ENCODE measurements around the gene RAP2B.
"Not testable (repeated sequence)": the region's sequence is repeated elsewhere in the genome, so short reads cannot be mapped to it uniquely, and the experiment has no call there.

The RAP2B gene

GRCh38 chr3:153160451-153161137 is 1.4 kb upstream of the RAP2B start:
- no peak for DNase-seq

DNA sequence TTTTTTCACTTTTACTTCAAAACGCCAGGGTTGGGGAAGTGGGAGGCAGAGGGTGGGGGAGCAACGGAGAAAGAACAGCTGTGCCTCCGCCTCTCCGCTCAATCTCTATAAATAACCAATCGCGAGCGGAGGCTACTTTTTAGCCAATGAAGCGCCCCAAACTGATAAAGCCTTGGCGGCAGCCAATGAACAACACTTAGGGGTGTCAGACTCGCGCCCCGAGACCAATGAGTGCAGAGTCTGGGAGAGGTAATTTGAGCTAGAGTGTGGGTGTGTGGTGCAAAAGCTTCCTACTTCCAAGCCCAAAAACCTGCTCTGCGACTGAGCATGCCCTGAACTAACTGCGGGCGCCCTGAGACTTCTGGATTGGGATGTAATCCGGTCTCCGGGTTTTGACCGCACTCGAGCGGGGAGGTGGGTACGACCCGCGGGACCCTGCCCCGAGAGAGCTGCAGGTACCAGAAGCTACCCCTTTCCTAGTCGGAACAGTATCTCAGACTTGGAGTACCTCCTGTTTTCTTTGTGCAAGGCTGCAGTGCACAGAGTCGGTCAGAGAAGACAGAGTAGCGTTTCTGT is 800 bp upstream of the RAP2B start:
- peak; percentile 89 for DNase-seq

DNA sequence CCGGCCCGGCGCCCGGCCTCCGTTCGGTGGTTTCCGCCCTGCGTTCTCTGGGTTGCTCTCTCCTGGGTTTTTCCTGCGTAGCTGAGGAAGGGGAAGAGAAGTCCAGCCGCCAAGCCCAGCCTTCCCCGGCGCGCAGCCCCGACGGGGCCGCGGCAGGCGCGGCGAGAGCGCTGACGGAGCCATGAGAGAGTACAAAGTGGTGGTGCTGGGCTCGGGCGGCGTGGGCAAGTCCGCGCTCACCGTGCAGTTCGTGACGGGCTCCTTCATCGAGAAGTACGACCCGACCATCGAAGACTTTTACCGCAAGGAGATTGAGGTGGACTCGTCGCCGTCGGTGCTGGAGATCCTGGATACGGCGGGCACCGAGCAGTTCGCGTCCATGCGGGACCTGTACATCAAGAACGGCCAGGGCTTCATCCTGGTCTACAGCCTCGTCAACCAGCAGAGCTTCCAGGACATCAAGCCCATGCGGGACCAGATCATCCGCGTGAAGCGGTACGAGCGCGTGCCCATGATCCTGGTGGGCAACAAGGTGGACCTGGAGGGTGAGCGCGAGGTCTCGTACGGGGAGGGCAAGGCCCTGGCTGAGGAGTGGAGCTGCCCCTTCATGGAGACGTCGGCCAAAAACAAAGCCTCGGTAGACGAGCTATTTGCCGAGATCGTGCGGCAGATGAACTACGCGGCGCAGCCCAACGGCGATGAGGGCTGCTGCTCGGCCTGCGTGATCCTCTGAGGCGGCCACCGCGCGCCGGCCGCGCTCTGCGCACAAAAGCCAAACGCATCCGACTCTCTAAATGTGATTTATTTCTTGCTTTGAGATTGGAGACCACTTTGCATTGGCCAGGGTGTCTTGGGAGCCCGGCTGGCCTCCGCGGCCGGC is 727 bp downstream of the RAP2B start:
- DNase-seq, result no peak

GRCh38 chr3:153163393-153163724 is 1.3 kb downstream of the RAP2B start:
- DNase-seq, result no peak

GRCh38 chr3:153163756-153164550 is 1.9 kb downstream of the RAP2B start:
- DNase-seq, result no peak

- DNase-seq, result no peak
Measured at GRCh38 chr3:153165261-153165681, 3.2 kb downstream of the RAP2B start.

DNA sequence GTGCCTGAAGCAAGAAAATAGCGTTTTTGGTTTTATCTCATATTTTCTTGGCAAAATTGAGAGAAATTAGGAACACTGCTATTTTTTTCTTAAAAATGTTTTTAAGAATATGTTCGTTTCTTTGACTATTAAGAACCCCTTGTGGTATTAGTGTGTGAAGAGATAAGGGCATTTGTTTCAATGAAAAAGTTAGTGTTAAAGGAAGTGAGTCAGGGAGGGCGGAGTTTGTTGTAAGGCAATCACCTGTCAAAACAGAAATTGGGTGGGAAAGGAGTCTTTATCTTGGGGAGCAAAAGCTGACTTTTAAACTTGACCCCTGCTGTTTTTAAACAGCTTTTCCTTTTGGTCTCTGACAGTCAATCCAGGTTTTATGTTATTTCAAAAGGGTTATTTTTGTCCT is 4.2 kb downstream of the RAP2B start:
- no peak for DNase-seq

DNA sequence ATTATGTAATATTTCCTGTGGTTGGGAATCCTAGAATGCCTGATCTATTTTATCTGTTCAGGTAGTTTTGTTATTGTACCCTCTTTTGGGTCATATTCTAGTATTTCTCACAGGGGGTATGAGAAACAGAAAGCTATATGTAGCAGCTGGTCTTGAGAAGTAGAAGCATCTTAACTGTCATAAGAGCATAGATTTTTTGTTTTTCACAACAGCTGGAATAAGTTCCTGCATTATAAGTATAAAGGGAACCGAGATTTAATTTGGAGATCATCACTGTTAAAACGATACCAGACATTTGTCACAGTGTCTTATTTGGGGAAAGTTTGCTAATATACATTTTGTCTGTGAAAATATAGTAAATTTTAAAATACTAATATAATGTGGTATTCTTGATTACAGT is 4.8 kb downstream of the RAP2B start:
- no peak for DNase-seq

- DNase-seq, result no peak
Measured at GRCh38 chr3:153169793-153170383, 7.9 kb downstream of the RAP2B start.

DNA sequence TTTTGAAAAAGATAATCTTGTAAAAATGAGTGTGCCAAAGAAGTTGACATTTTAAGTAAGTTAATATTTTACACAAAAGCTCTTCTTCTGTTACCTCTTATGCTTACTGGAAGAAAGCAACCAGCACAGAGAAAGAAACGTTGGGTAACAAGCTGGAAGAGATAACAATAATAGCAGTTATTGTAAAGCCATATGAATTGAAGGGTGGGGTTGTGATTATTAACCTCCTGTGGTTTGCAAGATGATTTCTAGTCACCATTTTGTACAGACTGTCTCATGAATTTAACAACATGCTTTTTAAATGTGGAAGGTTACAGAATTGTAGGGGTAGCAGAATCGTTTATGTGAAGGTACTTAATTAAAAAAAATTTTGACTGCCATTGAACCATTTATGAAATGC is 9.2 kb downstream of the RAP2B start:
- no peak for DNase-seq

- no peak for DNase-seq
Measured at GRCh38 chr3:153171918-153172317, 9.9 kb downstream of the RAP2B start.

GRCh38 chr3:153172796-153173757 is 11.1 kb downstream of the RAP2B start:
- DNase-seq, result no peak

DNA sequence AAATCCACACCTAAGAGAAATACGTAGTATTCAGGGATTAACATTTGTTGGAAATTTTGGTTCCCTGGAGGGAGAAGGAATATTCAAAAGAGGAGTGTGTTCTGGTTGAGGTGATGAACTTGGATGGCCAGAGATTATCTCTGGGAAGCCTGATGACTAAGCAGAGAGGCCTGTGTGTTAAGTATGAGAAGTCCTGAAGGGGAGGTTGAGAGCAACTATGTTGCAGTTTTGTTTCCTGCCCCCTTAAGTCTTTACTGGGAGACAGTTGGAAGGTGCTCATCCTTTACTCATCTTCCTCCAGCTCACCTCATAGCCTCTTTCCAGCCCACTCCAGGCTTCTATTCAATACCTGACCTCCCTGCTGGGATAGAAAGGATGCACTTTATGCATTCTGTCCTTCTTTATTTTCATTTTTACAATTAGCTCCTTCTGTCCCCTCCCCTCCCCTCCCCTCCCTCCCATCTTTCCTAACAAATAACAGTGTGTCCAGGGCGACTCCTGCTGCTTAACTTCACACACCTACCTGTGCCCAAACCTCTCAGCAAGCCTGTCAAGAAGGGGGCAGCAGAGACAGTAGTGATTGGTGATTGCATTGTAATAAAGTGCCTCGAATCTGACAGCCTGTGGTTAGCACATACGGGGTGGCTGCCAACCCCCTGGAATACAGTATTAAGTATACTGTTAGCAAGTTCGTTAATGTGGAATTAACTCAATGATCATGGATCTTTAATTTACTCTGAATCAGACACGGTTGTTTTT is 11.9 kb downstream of the RAP2B start:
- DNase-seq, result no peak

DNA sequence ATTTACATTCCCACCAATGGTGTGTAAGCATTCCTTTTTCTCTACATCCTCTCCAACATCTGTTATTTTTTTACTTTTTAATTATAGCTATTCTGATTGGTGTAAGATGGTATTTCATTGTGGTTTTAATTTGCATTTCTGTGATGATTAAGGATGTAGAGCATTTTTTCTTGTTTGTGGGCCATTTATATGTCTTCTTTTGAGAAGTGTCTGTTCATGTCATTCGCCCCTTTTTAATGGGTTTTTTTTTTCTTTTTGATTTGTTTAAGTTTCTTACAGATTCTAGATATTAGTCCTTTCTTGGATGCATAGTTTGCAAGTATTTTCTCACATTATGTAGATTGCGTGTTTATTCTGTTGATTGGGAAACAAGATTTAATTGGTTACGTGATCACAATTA is 14.2 kb downstream of the RAP2B start:
- DNase-seq, result no peak

DNA sequence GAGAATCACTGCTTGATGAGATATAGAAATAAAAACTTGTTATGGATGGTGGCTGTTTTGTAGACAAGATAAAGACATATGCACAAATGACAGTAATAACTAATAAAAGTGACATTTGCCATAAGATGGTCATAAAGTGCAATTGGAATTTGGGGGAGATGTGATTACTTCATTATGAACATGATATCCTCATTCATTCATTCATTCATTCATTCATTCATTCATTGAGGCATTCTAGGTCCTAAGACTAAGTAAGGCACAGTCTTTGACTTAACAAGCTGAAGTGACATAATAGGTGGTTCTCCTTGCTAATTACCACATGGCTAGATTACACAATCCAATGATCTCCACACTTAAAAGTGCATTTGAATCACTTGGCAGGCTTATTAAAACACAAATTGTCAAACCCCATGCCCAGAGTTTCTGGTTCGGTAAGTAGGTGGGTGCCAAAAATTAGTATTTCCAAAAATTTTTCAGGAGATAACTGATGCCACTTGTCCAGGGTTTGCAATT is 18.9 kb downstream of the RAP2B start:
- no peak for DNase-seq

DNA sequence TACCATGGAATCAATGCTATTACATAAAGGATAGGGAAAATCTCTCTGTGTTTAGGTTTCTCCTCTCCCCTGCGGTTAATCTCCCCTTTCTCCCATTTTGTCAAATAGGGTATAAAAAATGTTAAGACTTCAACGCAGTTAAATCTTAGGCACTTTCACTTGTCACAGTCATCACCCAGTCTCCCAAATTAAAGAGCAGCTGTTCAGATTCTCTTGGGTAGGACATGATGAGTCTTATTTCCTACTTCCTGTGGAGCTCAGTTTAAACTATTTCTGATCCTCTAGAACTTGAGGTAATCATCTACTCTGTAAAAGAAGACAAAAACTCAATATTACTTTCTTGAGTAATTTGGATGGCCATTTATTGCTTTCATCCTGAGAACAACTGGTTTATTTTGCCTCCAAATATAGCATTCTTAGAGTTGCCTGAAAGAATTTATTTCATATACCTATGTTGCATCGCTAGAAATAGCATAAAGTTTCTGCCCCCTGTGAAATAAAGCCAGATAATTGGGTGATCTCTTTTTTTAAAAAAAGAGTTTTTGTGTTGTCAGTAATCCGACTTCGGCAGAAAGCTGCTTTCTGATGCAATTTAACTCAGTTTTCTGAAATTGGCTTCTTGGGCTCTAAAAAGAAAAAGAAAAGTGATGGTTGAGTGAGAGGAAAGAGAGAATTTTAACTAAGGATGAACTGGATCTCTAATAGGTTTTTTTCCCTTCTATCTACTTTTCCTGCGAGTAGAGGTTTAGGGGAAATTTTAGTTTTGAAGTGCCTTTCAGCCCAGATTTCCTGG is 20.7 kb downstream of the RAP2B start:
- DNase-seq, result no peak

DNA sequence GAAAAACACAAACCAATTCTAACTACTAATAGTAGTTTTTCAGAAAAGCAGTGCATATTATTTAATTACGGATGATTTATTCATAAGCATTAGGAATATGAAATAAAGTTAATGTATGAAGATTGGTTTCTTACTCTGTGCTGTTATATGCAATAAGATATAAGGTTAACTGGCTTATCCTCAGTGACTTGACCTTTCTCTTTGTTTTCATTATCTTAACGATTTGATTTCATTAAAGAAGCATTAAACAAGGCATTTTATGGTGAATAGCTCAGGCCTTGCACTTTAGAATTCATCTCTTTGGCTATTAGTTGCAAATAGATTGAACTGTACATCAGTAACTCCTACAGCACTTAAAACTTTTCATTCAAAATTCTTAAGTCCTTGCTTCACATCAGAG is 28.9 kb downstream of the RAP2B start:
- no peak for DNase-seq

- no peak for DNase-seq
Measured at GRCh38 chr3:153192327-153192726, 30.3 kb downstream of the RAP2B start.

DNA sequence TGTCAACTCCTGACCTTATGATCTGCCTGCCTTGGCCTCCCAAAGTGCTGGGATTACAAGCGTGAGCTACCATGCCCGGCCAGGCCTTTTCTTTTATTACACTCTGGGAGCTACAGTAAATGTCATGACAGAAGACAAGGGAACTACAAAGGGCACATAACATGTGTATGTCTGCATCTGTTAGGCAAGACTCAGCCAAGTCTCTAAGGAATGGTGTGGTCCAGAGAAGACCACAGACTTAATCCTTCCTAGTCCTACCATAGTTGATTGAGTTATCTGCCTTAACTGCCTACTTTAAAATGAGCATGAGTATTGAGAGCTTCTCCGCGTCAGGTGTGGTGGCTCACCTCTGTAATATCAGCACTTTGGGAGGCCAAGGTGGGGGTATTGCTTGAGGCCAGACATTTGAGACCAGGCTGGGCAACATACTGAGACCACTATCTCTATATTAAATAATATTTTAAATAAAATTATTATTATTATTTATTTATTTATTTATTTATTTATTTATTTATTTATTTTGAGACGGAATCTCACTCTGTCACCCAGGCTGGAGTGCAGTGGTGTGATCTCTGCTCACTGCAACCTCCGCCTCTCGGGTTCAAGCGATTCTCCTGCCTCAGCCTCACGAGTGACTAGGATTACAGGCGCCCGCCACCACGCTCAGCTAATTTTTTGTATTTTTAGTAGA is 31.9 kb downstream of the RAP2B start:
- DNase-seq, result not testable (repeated sequence)

All from NCI-H2107 (cell line).